HG03521 (cell line): ENCODE results near the gene ATXN7L3.
"Not testable (repeated sequence)": the region's sequence is repeated elsewhere in the genome, so short reads cannot be mapped to it uniquely, and the experiment has no call there.

Source experiments
- ATAC-seq: cut with Tn5 transposase; IDR thresholded peaks from one replicate; pipeline ENCODE4 v1.9.1; 2021; ENCODE audit warnings: mild to moderate bottlenecking, moderate library complexity; ENCODE audit not compliant: unreplicated experiment

ATXN7L3 gene

GRCh38 chr17:44199553-44200477 lies at the start of gene ATXN7L3:
Gene ATXN7L3, minus strand, starts transcription at chr17:44199884. Its CDS starts 1,814 bp downstream, at chr17:44198070.
- ATAC-seq = peak; percentile 64

DNA sequence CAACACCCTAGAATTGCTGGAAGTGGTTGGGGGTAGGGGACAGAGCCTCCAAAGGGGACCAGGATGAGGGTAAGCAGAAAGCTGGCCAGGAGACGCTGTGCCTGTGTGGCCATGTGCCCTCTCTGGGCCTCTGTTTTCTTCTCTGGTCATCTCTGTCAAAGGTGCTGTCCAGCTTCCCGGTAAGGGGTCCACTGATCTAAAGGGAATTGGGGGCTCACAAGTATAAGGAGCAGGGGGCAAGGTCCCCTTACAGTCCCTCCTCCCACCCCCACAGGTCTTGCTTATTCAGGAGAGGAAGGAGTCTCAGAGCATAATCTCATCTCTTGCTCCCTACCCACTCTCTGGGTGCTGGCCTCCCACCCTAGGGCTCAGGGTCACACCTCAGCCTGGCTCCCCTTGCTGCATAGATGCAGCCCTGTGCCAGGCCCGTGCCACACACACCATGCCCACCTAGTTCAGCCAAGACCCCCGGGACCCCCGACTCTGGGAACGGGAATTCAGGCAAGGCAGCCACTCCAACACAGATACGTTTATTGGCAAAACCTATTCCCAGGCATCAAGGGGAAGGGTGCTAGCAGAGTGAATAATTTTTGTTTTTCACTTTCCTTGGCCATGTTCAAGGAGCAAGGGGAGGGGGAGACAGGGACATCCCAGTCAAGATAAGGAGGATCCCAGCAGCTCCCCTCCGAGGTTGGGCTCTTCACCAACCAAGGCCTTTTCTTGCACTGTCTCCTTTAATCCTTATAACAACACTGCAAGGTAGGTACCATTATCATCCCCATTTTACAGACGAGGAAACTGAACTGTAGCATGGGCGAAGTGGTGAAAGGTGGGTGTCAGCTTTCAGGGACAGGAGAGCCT lies 48.4 kb upstream of the ATXN7L3 start:
- ATAC-seq = no peak

DNA sequence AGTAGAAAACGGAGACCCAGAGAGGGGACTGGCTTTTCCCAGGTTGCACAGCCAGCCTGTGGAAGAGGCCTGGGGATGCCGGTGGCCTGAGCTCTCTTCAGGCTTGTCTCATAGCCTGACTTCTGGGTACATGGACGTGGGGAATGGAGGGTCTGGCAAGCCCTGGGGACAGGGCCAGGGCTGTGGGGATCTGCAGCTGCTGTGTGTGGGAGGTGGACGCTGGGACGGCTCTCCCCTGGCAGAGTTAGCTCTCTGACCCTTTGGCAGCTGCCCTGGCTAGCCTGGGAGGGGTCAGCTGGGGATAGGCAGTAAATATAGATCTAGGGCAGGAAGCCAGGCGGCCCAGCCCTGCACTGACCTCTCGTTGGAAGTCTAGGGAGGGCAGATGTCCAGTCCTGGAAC lies 47.8 kb upstream of the ATXN7L3 start:
- no peak for ATAC-seq

- ATAC-seq = no peak
Measured at GRCh38 chr17:44241106-44241624, 41.5 kb upstream of the ATXN7L3 start.

DNA sequence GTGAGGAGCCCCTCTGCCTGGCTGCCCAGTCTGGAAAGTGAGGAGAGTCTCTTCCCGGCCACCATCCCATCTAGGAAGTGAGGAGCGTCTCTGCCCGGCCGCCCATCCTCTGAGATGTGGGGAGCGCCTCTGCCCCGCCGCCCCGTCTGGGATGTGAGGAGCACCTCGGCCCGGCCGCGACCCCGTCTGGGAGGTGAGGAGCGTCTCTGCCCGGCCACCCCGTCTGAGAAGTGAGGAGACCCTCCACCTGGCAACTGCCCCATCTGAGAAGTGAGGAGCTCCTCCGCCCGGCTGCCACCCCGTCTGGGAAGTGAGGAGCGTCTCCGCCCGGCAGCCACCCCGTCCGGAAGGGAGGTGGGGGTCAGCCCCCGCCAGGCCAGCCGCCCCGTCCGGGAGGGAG lies 38.2 kb upstream of the ATXN7L3 start:
- ATAC-seq = not testable (repeated sequence)

DNA sequence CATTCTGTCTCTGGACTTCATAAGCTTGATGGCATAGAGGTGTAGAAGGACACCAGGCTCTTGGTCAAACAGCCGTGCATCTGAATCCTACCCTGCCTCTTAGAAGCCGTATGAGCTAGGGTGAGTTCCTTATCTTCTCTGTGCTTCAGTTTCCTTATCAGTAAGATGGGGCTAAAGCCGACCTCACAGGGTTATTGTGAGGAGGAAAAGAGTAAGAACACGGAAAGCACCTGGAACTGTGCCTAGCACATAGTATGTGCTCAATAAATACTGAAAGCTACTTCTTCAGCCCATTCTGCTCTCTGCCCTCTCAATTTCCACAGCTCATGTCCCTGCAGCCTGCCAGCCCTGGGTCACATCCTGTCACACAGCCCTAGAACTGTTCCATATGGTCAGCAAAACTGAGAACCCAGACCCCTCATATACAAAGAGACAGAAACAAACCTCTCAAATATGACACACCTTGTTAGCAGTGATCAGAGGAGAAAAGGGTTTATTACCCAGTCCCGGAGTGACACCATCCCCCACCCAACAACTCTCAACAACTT lies 36.8 kb upstream of the ATXN7L3 start:
- no peak for ATAC-seq

- no peak for ATAC-seq
Measured at GRCh38 chr17:44235583-44235936, 35.9 kb upstream of the ATXN7L3 start.

GRCh38 chr17:44233582-44233981 lies 33.9 kb upstream of the ATXN7L3 start:
- no peak for ATAC-seq

DNA sequence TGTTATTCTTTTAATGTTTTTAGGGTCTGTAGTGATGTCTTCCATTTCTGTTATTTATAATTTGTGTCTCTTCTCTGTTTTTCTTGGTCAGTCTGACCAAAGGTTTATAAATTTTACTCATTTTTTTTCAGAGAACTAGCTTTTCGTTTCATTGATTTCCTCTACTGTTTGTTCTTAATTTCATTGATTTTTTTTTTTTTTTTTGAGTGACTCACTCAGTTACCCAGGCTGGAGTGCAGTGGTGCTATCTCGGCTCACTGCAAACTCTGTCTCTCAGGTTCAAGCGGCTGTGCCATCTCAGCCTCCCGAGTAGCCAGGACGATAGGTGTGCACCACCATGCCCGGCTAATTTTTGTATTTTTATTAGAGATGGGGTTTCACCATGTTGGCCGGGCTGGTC lies 32.4 kb upstream of the ATXN7L3 start:
- ATAC-seq = no peak

DNA sequence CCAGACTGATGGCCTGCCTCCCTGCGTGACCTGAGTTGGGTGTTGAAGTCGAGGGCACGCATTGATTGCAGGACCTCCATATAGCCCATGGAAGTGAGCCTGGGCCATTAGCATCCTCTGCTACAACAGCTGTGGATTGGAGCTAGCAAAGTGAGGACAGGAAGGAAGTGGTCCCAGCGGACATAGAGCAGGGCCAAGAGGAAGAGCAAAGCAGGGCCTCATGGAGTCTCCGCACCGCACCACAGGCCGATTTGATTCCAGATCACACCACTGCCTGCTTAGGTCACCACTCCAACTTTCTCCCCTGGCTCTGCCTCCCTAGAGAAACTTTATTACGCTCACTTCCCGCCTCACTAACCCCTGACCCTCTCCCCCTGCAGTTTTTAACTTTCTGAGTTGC lies 30.5 kb upstream of the ATXN7L3 start:
- ATAC-seq = no peak

- no peak for ATAC-seq
Measured at GRCh38 chr17:44229090-44229489, 29.4 kb upstream of the ATXN7L3 start.

GRCh38 chr17:44223541-44224071 lies 23.9 kb upstream of the ATXN7L3 start:
- no peak for ATAC-seq

DNA sequence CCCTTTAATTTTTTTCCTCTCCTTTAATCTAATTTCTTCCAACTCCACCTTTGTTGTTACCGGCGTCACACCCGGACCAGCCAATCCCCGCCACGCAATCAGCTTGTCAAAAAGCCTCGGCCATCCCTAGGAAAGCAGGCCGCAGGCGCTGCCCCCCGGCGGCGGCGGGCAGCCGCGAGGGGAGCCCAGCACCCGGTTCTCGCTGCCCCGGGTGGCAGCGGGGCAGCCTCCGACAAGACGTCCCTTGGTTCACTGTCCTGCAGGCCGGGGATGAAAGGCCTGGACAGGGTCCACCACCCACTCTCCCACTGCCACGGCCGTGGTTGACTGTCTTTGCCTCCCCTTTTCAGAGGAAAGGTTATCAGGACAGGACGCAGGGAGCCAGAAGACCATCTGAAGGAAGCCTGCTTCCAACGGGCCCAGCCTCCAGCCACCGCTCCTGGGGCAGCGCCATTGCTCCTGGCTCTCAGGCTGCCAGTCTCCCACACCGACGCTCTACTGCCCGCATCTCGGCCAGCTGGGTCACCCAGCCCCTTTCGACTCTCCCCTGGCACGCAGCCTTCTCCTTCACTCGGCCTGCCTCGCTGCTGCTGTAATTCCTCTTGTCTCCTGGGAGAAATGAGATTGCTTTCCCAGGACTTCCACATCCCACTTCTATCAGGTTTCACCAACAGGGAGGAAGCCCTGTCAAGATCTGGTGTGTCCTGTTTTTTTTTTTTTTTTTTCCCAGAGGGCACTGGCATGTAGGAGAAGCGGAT lies 22.6 kb upstream of the ATXN7L3 start:
- no peak for ATAC-seq

- ATAC-seq = no peak
Measured at GRCh38 chr17:44221862-44222111, 22.1 kb upstream of the ATXN7L3 start.

GRCh38 chr17:44221084-44221861 lies 21.6 kb upstream of the ATXN7L3 start:
- no peak for ATAC-seq

- ATAC-seq = no peak
Measured at GRCh38 chr17:44220213-44221083, 20.8 kb upstream of the ATXN7L3 start.

GRCh38 chr17:44219616-44220212 lies 20.0 kb upstream of the ATXN7L3 start, which contains the start of gene UBTF:
Gene UBTF, minus strand, starts transcription at chr17:44219675. Its CDS starts 1,446 bp downstream, at chr17:44218229.
- peak; percentile 14 for ATAC-seq

- peak; percentile 38 for ATAC-seq
Measured at GRCh38 chr17:44219108-44219615, 19.5 kb upstream of the ATXN7L3 start.
